Measurements from ENCODE around the gene AMOT.

AMOT gene

GRCh38 chrX:112839856-112840255 is 775 bp downstream of the AMOT start:
- no peak for DNase-seq

- DNase-seq, result no peak
These were observed 3.1 kb downstream of the AMOT start for GRCh38 chrX:112837531-112837930.

- no peak for DNase-seq
These were observed 5.6 kb downstream of the AMOT start for GRCh38 chrX:112835019-112835418.

DNA sequence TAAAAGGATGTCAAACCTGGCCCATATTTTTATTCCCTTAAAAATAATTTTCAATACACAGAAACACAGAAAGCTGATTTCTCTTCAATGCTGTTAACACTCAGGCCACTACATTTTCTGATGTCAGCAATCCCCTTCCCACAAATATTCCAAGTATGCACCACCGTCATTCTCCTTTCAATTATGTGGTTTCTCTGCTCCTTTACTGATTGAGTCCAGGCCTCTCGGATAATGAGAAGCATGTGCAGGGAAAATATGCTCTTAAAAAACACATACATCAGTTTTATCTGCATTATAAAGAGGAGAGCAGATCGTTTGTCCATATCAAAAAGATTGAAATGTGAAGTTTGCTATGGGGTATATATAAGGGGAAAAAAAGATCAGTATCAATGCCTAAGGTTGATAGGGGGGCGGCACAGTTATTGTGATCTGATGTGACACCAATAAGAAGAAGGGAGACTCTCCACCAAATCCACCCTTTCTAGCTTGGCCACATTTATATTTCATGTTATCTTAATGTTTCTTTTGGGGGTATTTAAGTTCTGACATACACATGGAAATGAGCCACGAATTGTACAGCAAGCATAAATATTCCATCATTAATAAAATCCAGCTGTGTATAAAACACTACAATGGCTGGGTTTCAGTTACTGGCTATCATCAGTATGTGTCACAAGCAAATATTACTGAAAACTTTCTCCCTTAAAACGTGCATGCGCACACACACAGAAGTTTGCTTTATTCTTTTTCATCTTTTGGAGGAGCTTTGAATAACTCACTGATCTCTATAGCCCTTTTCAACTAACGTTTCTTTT is 6.4 kb downstream of the AMOT start:
- no peak for DNase-seq

GRCh38 chrX:112832481-112833095 is 8.0 kb downstream of the AMOT start:
- DNase-seq, result no peak

DNA sequence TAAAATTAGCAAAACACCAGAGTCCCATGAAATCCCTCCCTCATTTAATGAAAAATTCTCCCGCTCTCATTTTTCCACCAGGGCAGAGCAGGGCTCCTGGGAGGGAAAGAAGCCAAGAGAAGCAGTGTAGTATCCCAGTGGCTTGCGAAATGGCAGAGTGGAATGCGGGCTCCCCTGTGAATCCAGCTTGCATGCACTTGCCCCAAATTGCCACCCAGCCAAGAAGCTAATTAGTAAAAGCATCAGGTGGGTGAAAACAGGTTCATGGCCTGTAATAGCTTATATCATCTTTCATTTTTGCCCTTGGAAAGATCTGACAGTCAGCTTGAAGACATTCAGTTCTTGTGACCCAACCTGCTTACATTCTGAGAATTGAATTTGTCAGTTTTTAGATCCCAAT is 10.1 kb downstream of the AMOT start:
- no peak for DNase-seq

DNA sequence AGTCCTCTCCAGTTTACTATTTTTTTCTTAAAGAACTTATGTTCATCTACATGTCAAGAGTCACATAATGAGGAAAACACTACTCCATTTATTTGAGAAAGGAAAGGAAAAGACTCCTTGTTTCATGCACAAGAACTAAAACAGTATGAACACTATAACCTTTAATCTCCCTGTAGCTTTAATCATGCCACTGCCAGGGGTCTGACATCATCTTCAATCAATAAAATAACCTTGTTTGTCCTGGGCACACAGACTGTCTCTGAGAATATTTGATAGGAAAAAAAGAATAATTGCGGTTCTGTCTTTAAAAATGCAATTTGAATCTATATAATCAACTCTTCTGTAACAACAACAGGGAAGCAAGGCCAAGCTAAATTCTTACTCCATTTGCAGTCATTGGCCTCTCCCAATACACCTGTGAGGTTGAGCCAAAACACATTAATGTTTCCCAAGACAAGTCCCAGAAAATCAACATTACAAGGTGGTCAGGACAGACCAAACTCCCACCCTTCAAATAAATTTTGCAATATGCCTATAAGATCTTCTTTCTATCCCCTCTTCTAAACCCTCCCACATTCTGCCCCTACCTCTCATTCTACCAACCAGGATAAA is 13.2 kb downstream of the AMOT start:
- no peak for DNase-seq

DNA sequence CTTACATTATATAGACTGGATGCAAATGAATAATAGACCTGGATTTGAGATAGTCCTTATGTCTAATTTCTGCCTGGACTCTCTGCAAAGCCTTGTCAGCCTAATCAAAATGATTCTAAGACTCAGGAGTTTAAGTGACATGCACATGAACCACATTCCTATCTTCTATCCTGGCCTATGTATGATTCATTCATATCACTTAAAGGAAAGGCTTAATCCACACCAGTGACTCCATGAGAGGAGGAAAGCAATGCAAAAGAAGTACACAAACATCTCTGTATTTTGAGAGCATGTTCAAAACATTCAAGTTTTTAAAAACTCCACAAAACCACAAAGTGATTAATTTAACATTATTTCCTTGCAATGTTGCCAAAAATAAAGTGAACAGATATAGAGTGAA is 14.6 kb downstream of the AMOT start:
- DNase-seq, result no peak

GRCh38 chrX:112822892-112823291 is 17.7 kb downstream of the AMOT start:
- DNase-seq, result no peak

DNA sequence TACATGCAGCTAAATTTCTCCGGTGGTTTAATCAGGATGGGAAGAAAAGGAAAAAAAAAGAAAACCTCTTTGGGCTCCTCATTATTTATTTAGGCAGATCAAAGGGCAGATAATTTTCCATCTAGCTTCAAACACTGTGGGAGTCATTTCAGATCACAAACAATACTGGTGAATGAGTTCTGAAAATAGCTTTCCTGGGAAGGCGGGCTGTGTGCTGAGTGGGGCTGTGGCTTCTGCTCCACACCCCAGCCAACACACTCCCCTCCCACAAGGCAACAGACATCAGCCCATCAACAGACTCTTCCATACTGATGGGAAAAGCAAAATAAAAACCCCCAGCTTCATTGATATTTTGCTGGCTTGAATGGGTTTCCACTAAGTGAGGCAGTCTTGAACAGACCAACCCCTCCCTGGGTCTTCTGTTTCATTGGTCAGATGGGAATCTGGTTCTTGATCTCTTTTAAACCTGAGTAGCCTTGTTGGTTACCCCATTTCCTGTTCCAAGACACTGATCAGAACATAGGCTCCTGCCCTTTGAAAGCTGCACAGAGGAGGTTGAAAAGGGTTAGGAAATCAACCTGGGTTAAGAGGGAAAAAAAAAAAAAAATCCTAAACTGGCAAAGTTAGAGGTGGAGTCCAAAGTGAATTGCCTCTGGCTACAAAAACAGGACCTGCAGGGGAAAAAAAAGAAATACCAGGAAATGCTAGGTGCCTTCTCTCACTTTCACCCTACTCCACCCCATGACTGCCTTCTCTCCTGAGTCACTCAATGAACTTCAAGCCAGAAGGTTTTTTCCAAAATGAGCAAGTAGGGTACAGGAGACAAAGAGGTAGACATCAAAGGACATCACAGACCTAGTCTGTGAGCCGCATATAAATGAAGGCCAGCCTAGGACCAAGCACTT is 20.0 kb downstream of the AMOT start:
- no peak for DNase-seq

DNA sequence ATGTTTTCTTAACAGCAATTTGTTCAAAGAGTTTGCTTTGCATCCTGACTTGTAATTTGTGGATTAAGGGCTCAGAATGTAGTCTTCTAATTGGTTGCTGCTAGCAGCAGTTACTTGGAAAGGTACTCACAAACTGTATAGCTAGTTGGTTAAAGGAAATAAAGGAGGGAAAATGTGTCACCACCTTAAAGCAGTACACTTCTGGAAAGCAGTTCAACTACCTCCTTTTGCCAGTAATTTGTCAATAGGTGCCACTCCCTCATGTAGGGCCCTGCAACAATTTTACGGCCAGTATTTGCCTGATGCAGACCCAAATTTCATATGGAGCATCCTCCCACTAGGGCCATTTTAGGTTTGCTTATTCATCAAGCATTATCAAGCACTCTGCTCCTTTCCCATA is 20.8 kb downstream of the AMOT start:
- DNase-seq, result no peak

- DNase-seq, result no peak
These were observed 21.5 kb downstream of the AMOT start for GRCh38 chrX:112819008-112819640.

- no peak for DNase-seq
These were observed 22.3 kb downstream of the AMOT start for GRCh38 chrX:112818114-112819007.

- no peak for DNase-seq
These were observed 23.7 kb downstream of the AMOT start for GRCh38 chrX:112816908-112817307.

DNA sequence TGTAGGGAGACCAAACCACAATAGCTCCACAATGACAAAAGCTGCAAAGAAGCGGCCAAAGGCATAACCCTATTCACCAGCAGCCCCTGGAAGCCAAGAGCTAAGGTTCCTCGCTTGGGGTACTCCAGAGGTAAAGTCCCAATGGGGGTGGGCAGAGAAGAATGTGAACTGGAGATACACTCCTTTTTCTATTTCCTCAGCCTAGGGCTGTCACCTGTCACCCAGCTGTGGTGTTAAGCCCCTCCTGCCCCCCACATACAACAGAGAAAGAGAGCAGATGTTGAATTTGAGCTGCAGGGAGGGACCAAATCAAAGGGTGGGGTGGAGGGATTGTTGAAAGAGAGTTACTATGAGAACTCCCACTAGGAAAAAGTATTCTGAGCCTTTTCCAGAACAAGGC is 26.1 kb downstream of the AMOT start:
- no peak for DNase-seq

GRCh38 chrX:112812741-112813140 is 27.9 kb downstream of the AMOT start:
- DNase-seq, result no peak

GRCh38 chrX:112808651-112809195 is 31.9 kb downstream of the AMOT start:
- DNase-seq, result no peak

GRCh38 chrX:112808007-112808406 is 32.6 kb downstream of the AMOT start:
- no peak for DNase-seq

DNA sequence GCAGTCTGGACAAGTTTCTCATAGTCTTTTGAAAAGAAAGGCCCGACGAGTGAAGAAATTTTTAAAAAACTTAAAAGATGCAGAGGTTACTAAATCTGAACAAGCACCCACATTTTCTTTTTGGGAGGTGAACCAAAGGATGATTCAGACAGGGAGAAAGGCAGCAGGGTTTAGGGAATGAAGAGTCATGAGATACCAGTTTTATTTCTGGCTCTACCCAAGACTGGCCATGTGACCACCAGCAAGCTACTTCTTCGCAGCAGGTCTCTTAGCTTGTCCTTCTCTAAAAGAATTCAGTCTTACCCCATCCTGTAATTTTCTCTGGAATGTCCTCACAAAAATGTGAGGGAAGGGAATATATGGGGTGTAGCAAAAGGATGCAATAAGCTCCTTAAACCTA is 37.6 kb downstream of the AMOT start:
- DNase-seq, result no peak

DNA sequence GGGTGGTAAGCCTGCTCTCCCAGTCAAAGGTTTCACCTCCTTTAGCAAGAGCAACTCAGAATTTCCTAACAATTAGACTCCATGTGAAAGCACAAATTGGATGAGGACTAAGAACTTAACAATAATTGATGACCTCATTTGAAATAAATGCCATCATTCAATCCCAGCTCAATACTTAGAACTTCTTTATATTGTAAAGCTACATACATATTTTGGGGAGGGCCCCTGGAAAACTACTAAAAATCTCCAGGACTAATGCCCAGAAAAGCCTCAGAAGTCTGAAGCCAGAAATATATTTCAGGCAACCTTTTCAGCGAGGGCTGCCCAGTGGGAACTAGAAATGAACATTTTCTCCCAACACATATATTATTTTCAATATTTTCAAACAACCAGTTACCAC is 38.1 kb downstream of the AMOT start:
- DNase-seq, result no peak
